ENCODE results near the gene MYOG.

GRCh38 chr1:203083463-203083921 is 2.3 kb downstream of the MYOG start:
- TF ChIP-seq EZH2 (IDR thresholded peaks at IDR 0.05; ENCODE audit: low read length, unreplicated experiment) (no peak), CTCF (conservative IDR thresholded peaks at IDR 0.05; ENCODE audit: low read depth, low read length) (peak; percentile 41), EZH2phosphoT487 (IDR thresholded peaks at IDR 0.05; ENCODE audit: borderline replicate concordance, low read length) (no peak)
